NCI-H345 treated with DMSO at 0.1 percent for 48 hours (cell line): ENCODE measurements around the gene SYNDIG1.
A peak's percentile ranks its signal among the peaks of the same experiment; 100 is the strongest.

ENCODE experiments used
- DNase-seq: peaks from one replicate; lab custom pipeline; 2025; ENCODE audit not compliant: unreplicated experiment; lab: John Stamatoyannopoulos, UW

The SYNDIG1 gene

GRCh38 chr20:24446811-24447210, 22.6 kb upstream of the SYNDIG1 start:
- DNase-seq, result no peak

- no peak for DNase-seq
Observed at GRCh38 chr20:24448170-24448569, 21.3 kb upstream of the SYNDIG1 start.

GRCh38 chr20:24449026-24449720, 20.3 kb upstream of the SYNDIG1 start:
- no peak for DNase-seq

- no peak for DNase-seq
Observed at GRCh38 chr20:24450177-24450576, 19.3 kb upstream of the SYNDIG1 start.

- no peak for DNase-seq
Observed at GRCh38 chr20:24450624-24451376, 18.6 kb upstream of the SYNDIG1 start.

DNA sequence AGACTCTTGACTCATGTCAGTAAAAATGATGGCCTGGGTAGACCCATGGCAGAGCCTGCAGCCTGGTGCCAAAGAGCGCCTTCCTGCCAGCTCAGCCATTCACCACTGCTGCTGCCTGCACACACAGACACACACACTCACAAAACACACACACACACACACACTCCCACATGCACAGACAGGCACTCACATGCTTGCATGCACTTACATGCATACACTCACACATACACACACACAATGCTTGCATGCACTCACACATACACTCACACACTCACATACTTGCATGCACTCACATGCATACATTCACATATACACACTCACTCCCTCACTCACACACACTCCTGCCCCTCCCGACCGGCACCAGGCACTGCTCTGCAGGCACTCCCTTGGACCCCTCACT, 18.0 kb upstream of the SYNDIG1 start:
- no peak for DNase-seq

- no peak for DNase-seq
Observed at GRCh38 chr20:24452016-24452415, 17.4 kb upstream of the SYNDIG1 start.

DNA sequence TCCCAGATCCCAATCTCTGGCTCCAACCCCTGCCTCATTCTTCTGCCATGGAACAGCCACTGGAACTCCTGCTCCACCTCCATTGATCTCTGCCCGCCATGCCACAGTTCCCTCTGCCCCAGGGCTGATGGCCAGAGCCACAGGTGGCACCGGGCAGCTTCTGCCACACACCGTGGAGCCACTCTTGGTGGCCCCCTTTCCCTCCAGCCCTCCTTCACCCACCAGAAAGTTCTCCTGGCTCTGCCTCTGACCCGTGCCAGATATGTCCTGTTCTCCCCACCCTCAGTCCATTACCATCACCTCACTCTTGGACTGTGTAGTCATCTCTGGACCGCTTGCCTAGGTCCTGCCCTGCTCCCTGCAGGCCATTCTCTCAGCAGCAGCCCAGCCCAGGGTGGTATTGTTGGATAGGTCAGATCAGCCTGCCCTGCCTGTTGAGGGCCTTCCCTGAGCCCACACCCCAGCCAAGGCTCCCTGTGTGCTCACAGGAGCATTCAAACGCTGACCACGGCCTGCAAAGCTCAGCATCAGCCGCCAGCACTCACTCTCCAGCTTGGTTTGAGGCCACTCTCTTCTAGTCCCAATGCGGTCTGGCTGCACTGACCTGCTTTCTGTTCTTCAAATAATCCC, 16.8 kb upstream of the SYNDIG1 start:
- no peak for DNase-seq

DNA sequence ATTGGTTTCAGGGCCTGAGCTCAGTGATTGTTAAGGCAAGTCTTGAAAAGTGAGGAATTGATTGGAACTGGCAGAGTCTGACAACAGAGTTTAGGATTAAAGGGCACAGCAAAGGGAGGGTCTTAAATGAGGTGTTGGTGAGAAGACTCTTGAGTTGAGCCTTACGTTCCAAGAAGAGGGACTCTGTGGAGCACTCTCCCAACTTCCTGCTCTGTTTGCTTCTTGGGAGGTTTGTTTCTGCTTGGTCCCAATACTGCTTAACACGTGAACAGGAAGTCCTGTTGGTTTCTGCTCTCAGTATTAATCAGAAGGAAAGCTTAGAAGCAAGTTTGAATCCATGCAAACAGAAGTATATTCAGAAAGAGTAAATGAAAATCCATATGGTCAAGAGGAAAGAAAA, 15.6 kb upstream of the SYNDIG1 start:
- no peak for DNase-seq

DNA sequence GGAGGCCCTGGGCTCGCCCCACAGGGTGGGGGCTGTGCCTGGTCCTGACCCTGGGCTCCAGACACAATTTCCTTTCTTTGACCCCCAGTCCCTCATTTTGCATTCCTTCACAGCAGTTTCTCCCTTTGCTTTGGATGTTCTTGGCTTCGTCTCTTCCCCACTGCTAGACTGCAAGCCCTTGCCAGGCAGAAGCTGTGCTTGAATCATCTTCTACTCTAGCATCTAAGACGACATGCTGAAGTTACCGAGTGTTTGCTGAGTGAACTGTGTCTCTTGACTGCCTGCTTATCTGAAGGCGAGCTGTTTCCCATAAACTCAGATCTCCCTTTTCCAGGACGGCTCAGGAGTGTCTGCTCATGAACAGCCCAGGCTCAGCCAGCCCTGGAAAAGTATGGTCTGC, 14.3 kb upstream of the SYNDIG1 start:
- no peak for DNase-seq

DNA sequence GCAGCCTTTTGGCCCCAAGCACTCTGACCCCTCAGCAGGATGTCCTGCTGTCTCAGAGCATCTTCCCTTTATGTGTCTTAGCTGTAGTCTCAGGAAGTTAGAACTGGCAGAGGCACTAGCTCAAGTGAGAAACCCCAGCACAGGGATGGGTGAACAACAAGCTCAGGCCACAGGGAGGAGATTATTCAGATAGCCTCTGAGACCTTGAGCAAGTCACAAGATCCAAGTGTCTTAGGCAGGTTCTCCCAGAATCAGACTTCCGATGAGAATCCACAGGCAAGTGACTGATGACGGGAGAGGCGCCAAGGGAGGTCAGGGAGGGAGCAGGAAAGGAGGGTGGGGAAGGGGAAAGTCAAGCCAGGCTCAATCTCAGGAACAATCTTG, 13.0 kb upstream of the SYNDIG1 start:
- no peak for DNase-seq

DNA sequence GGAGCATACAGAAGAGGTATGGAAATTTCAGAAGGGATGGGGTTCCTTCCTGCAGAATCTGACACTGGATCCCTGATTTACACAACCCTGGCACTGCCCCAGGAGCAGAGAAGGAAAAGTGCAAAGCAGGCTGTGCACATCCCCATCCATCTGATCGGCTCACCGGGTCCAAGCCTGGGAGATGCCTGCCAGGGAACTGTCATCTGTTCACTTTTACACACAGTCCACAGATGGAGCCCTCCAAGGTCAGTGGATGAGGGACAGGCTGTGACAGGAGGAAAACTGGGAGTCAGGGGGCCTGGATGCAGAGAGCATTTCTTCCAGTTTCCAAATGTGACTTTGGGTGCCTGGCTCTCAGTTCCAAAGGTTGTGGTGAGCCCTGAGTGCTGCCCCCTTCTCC, 11.0 kb upstream of the SYNDIG1 start:
- DNase-seq, result no peak

DNA sequence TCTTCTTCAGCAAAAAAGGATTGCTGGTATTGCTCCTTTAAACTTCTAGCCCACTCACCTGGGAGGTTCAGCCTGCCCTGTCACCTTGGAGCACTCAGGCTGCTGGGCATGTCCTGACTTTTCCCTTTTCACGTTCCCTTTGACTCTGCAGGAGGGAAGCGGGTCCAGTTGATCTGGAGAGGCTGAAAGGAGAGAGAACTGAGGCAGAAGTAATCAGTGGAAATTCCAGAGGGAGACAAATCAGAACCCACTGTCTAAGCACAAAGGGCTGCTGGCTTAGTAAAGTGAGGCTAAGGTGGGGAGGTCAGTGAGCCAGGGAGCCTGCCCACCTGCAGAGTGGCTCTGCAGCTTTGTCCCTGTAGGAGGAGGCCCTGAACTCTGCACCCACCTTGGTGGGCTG, 9.7 kb upstream of the SYNDIG1 start:
- no peak for DNase-seq

DNA sequence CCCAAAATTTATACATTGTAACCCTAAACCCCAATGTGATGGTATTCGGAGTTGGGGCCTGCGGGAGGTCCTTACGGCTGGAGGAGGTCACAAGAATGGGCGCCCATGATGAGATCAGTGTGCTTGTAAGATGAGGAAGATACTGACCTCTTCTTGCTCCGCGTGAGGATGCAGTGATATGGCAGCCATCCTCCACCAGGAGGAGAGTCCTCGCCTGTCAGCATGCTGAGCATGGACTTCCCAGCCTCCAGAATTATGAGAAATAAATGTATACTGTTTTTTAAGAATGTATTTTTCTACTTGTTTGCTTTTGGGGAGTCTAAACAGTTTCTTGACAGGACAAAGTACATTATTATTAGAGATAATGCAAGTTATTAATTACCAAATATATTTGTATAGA, 8.7 kb upstream of the SYNDIG1 start:
- no peak for DNase-seq

GRCh38 chr20:24461848-24462247, 7.6 kb upstream of the SYNDIG1 start:
- no peak for DNase-seq

- DNase-seq, result no peak
Observed at GRCh38 chr20:24462460-24463010, 6.9 kb upstream of the SYNDIG1 start.

GRCh38 chr20:24465159-24465558, 4.3 kb upstream of the SYNDIG1 start:
- DNase-seq, result no peak

- DNase-seq, result no peak
Observed at GRCh38 chr20:24465730-24466129, 3.7 kb upstream of the SYNDIG1 start.

- no peak for DNase-seq
Observed at GRCh38 chr20:24468401-24469115, 871 bp upstream of the SYNDIG1 start.

GRCh38 chr20:24469894-24470745, 691 bp downstream of the SYNDIG1 start:
- peak; percentile 31 for DNase-seq
